Suprapubic skin (tissue), 4 donors: ENCODE data around the gene MAP2K7. TPM values are rescaled to one million over a fixed set of nuclear protein-coding genes. Genes with fewer than 3 reads are reported as not detected.

ENCODE experiments used
- DNase-seq, 2 donors: peaks; one replicate each; pipeline ENCODE4 v3.0.0-alpha.2; 2019; ENCODE audit warnings: low spot score in 2 of 2
- H3K27ac ChIP-seq: fragments of 200-600 bp; sonication (generic); one replicate; pipeline ENCODE4 v1.5.1; 2019
- H3K27me3 ChIP-seq: fragments of 200-600 bp; sonication (generic); one replicate; pipeline ENCODE4 v1.5.1; 2019
- H3K36me3 ChIP-seq: fragments of 200-600 bp; sonication (generic); one replicate; pipeline ENCODE4 v1.5.1; 2019
- H3K4me1 ChIP-seq: fragments of 200-600 bp; sonication (generic); one replicate; pipeline ENCODE4 v1.5.1; 2019
- H3K4me3 ChIP-seq: fragments of 200-600 bp; sonication (generic); one replicate; pipeline ENCODE4 v1.5.1; 2019; ENCODE audit warnings: mild to moderate bottlenecking
- H3K9me3 ChIP-seq: fragments of 200-600 bp; sonication (generic); one replicate; pipeline ENCODE4 v1.5.1; 2019
- EP300 ChIP-seq: sonication (generic); formaldehyde crosslinking; IDR thresholded peaks from one replicate; pipeline ENCODE4 v1.6.1; 2017; ENCODE audit warnings: antibody characterized with exemption
- POLR2A ChIP-seq, 2 donors: fragments of 450-650 bp; IDR thresholded peaks; one replicate each; pipeline ENCODE4 v1.6.1; 2017; ENCODE audit warnings: antibody characterized with exemption in 2 of 2, mild to moderate bottlenecking in 2 of 2, moderate library complexity in 2 of 2
- POLR2AphosphoS5 ChIP-seq, 3 donors: sonication (generic); formaldehyde crosslinking; IDR thresholded peaks; one replicate each; pipeline ENCODE4 v1.6.1; 2017; ENCODE audit warnings: antibody characterized with exemption in 3 of 3
- WGBS: methylation state at CpG from one replicate; pipeline ENCODE4 v1.1.5; 2018; 5-methylcytosine and 5-hydroxymethylcytosine counted together
- total RNA-seq, 4 donors: library from RNA; depleted of rRNA; stranded (reverse); fragments of >200 nt; gene quantifications; one replicate each; pipeline ENCODE4 v1.1.0, GENCODE V29; 2016
- TF ChIP-seq, protein P1 (sequence below), 2 donors: fragments of 200-600 bp in 1 of 2; fragments of 450-650 bp in 1 of 2; sonication (generic) in 1 of 2; IDR thresholded peaks; one replicate each; pipeline ENCODE4 v1.5.1; 2016 to 2019; ENCODE audit warnings: antibody characterized with exemption in 2 of 2, mild to moderate bottlenecking in 1 of 2, moderate library complexity in 1 of 2

MAP2K7 gene
- total RNA-seq: 10 to 100 TPM; 25.1 to 52.4 (median 29.3) TPM

- peaks cover 74% of the 10 kb centered on the region for H3K4me1 ChIP-seq
- peaks cover 14% of the 10 kb centered on the region for H3K36me3 ChIP-seq
- 0% methylated on average over 18 of the region's 89 CpGs for WGBS
Observed at GRCh38 chr19:7903244-7904073, at the start of gene MAP2K7. TSS of gene MAP2K7 (plus strand) at chr19:7903877. CDS start at chr19:7903945, 68 bp downstream.

GRCh38 chr19:7855426-7856108 lies 48.1 kb upstream of the MAP2K7 start:
- 90% methylated on average over 26 of the region's 26 CpGs for WGBS
- peaks cover 14% of the 10 kb centered on the region for H3K4me1 ChIP-seq
- no peak overlapping the region for H3K27ac ChIP-seq
- H3K36me3 ChIP-seq: peaks cover 6% of the 10 kb centered on the region
- DNase-seq: no peak
- H3K9me3 ChIP-seq: no peaks in the 10 kb centered on the region
- TF ChIP-seq POLR2A (IDR thresholded peaks at IDR 0.05) (no peak), POLR2AphosphoS5 (IDR thresholded peaks at IDR 0.05) (no peak), EP300 (no peak)
- TF ChIP-seq, protein P1, sequence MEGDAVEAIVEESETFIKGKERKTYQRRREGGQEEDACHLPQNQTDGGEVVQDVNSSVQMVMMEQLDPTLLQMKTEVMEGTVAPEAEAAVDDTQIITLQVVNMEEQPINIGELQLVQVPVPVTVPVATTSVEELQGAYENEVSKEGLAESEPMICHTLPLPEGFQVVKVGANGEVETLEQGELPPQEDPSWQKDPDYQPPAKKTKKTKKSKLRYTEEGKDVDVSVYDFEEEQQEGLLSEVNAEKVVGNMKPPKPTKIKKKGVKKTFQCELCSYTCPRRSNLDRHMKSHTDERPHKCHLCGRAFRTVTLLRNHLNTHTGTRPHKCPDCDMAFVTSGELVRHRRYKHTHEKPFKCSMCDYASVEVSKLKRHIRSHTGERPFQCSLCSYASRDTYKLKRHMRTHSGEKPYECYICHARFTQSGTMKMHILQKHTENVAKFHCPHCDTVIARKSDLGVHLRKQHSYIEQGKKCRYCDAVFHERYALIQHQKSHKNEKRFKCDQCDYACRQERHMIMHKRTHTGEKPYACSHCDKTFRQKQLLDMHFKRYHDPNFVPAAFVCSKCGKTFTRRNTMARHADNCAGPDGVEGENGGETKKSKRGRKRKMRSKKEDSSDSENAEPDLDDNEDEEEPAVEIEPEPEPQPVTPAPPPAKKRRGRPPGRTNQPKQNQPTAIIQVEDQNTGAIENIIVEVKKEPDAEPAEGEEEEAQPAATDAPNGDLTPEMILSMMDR (IDR thresholded peaks at IDR 0.05): no peak
- H3K4me3 ChIP-seq: no peak overlapping the region
- H3K27me3 ChIP-seq: no peaks in the 10 kb centered on the region

More at GRCh38 chr19:7903244-7904073, at the start of gene MAP2K7:
- DNase-seq: peak; percentile 100
- Histone ChIP-seq H3K27ac (peak within 1 kb of the TSS; percentile 90), H3K4me3 (peak within 1 kb of the TSS; percentile 86), H3K9me3 (no peaks in the 10 kb centered on the region), H3K27me3 (no peaks in the 10 kb centered on the region)
- TF ChIP-seq POLR2A (IDR thresholded peaks at IDR 0.05) (peak in 1 of 2 donors; percentile 58), POLR2AphosphoS5 (IDR thresholded peaks at IDR 0.05) (peak; percentile 52 to 92 (median 82)), EP300 (no peak)
- TF ChIP-seq, protein P1 (IDR thresholded peaks at IDR 0.05): peak in 1 of 2 donors; percentile 52

- H3K27ac ChIP-seq: no peak overlapping the region
- WGBS: 90% methylated on average over 14 of the region's 16 CpGs
- no peaks in the 10 kb centered on the region for H3K9me3 ChIP-seq
- H3K36me3 ChIP-seq: peaks cover 6% of the 10 kb centered on the region
- H3K4me1 ChIP-seq: peaks cover 9% of the 10 kb centered on the region
- no peaks in the 10 kb centered on the region for H3K27me3 ChIP-seq
- TF ChIP-seq POLR2A (IDR thresholded peaks at IDR 0.05): no peak
- no peak for TF ChIP-seq POLR2AphosphoS5 (IDR thresholded peaks at IDR 0.05)
- no peak for TF ChIP-seq EP300
- TF ChIP-seq, protein P1 (IDR thresholded peaks at IDR 0.05): no peak
- no peak overlapping the region for H3K4me3 ChIP-seq
- DNase-seq: no peak
Observed at GRCh38 chr19:7856109-7856591, 47.5 kb upstream of the MAP2K7 start.

DNA sequence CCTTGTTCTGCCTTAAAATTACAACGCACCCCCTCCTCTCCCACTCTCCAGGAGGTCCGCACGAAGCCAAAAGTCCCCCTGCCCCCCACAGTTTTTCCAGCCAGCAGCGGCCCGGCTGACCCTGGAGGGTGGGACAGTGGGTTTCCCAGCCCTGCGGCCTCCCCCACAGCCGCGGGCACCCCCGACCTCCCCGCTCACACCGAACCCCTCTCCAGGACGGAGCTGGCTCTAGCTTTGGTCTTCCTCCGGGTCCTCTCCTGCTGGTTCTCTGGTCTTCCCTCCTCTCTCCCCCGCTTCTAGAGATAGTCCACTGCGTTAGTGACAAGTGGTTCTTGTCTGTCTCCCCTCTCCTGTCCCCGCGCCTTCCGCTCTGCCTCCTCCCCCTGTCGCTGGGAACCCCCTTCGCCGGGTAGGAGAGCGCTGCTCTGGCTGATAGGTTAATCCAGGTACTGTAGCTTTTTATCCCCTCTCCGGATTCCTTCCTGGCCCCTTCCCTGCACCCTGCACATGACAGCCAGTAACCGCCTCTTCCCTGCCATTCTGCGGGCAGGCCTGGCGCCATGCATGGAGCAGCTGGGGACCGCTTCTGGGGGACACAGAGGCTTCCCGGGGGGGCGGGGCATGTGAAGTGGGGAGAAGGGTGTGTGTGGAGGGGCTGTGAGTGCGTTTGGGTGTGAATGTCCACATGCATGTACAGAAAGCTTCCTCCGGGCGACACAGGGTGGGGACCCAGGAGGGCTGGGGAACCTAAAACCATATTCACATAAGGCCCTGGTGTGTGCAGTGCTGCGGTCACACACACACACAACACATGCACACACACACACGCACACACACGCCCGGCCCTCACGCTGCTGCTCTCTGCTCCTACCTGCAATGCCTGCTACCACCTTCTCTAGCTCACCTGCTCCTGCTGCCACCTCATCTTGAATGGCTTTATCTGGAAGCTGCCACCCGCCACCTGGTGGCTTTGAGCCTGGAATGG lies 46.7 kb upstream of the MAP2K7 start:
- 89% methylated on average over 38 of the region's 38 CpGs for WGBS
- TF ChIP-seq POLR2AphosphoS5 (IDR thresholded peaks at IDR 0.05) (no peak), EP300 (no peak), POLR2A (IDR thresholded peaks at IDR 0.05) (no peak)
- TF ChIP-seq, protein P1 (IDR thresholded peaks at IDR 0.05): no peak
- no peak overlapping the region for H3K27ac ChIP-seq
- no peak overlapping the region for H3K4me3 ChIP-seq
- no peaks in the 10 kb centered on the region for H3K27me3 ChIP-seq
- H3K9me3 ChIP-seq: no peaks in the 10 kb centered on the region
- peaks cover 16% of the 10 kb centered on the region for H3K4me1 ChIP-seq
- DNase-seq: no peak
- peaks cover 6% of the 10 kb centered on the region for H3K36me3 ChIP-seq
